ENCODE data around the gene ANKS1B.
"Not testable (repeated sequence)": the region's sequence is repeated elsewhere in the genome, so short reads cannot be mapped to it uniquely, and the experiment has no call there.

The ANKS1B gene

DNA sequence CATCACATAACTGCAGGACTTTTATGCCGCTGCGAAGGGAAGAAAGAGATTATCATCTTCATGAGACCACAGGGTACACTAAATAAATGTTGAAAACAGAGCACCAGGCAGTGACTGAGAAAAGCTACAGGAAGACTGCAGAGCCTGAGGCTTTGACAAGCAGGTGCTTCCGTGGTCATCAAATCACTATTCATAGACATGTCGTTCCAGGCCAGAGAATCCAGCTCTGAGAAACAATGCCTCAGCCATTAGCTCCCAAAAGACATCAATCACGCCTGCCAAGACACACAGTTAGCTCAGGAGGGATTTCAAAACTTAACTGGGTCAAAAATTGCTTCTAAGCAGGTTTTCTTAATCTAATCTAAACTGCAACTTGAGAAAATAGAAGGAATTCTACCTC, 384.3 kb downstream of the ANKS1B start:
- FAIRE-seq (no peak), DNase-seq (ENCODE audit: low spot score) (no peak)

DNA sequence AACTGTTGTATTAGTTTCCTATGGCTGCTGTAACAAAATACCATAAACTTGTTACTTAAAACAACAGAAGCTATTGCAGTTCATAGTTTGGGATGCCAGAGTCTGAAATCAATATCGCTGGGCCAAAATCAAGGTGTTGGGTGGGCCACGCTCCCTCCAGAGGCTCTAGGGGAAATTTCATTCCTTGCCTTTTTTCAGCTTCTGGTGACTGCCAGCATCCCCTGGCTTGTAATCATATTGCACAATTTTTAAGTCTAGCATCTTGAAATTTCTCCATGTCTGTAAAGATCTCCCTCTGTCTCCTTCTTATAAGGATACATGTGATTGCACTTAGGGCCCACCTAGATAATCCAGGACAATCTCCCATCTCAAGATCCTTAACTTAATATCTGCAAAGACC, 386.0 kb downstream of the ANKS1B start:
- DNase-seq (ENCODE audit: low spot score) (no peak), FAIRE-seq (no peak)

DNA sequence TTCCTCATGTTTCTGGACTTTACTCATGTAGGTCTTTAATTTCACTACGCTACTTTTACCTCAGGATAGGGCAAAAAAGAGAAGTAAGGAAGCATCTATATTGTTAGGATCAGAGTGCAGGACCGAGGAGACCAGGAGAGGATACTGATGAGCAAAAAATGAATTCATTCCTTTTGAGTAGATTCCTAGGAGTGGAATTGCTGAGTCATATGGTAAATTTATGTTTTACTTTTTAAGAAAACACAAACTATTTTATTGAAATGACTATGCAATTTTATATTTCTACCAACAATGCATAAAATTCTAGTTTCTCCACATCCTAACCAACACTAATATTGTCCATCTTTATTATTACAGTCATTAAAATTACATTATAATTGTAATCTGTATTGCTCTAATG, 388.0 kb downstream of the ANKS1B start:
- DNase-seq (ENCODE audit: low spot score) (no peak), FAIRE-seq (no peak)

DNA sequence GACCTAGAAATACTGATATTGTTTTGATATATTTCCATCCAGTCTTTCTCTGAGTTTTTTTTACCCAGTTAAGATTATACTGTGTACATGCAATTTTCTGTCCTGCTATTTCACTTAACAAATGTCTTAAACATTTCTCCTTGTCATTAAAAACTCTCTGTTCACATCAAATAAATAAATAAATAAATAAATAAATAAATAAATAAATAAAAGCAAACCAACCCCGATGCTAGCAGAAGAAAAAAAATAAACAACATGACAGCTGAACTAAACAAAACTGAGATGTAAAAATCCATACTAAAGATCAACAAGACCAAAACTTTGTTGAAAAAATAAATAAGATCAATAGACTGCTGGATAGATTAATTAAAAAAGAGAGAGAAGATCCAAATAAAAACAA, 407.6 kb downstream of the ANKS1B start:
- not testable (repeated sequence) for DNase-seq (ENCODE audit: low spot score); FAIRE-seq

DNA sequence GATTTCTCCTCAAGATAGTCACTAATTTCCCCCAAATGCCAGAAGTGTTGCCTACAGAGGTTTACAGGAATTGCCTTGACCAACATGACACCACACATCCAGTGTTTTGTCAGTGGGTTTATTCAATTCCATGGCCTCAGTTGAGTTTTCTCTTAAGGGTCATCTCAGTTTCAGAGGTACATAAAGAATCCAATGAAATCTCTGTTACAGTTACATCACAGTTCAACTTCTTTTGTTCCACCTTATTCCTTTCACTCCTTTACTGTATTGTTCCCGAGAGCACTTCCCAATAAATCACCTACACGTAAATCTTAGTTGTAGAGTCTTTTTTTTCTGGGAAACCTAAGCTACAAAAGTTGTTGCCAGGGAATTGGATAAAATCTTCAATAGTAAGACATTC, 410.8 kb downstream of the ANKS1B start:
- no peak for DNase-seq (ENCODE audit: low spot score)
- FAIRE-seq = no peak

DNA sequence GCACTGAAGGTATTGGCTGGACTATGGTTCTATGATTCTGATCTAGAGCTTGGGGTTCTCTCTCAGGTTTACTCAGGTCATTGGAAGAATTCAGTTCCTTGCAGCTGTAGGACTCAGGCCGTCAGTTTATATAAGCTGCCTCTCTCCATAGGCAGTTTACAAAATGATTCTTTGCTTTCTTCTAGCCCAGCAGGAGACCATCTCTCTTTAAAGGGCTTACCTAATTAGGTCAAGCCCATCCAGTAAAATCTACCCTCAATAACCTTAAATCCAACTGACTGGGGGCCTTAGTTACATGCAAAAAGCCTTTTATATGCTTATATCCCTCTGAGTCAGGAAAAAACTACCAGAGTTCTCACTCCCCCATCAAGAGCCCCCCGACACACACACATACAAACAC, 417.7 kb downstream of the ANKS1B start:
- FAIRE-seq = no peak
- no peak for DNase-seq (ENCODE audit: low spot score)

DNA sequence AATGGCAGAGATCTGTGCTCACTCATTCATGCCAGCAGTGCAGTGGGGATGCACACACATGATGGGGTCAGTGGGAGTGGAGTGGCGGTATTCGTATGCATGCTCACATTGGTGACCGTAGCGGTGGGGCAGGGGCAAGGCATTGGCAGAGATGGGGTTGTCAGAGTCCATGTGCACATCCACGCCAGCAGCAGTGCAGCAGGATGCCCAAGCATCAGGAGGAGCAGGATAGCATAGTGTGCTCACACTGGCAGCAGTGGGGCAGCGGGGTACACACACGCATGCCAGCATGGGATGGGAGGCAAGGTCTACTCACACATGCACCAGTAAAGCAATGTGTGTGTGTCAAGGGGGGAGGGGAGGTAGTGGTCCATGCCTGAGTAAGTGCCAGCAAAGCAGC, 426.6 kb downstream of the ANKS1B start:
- no peak for FAIRE-seq
- no peak for DNase-seq (ENCODE audit: low spot score)

DNA sequence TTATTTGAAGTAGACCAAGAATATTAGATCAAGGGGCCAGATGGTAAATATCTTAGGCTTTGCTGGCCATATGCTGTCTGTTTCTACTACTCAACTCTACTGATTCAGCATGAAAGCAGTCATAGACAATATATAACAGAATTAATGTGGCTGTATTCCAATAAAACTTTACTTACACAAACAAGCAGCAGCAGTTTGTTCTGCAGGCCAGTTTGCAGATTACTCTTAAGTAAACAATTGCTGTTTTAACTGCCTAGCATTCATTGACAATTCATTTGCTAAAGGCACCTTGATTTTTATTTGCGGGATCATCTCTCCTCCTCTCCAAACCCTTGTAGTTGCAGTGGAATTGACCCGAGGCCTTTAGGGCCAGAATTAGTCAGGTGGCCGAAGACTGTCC, 431.3 kb downstream of the ANKS1B start:
- FAIRE-seq (no peak), DNase-seq (ENCODE audit: low spot score) (no peak)

DNA sequence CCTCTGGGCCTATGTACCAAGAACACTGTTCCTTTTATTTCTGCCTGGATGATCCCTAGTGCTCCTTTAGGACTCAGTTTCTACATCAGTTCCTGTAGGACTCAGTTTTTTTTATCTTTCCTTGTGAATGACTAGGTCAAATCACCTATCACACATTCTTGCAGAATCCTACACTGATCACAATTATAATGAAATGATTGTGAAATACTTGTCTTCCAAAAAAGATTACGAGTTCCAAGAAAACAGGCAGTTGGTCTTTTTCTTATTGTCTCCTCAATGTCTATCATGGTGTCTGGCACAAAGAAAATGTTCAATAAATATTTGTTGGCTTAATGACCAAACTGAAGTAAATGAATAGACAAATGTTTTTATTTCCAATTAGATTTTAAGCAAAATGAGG, 432.7 kb downstream of the ANKS1B start:
- FAIRE-seq (no peak), DNase-seq (ENCODE audit: low spot score) (no peak)

DNA sequence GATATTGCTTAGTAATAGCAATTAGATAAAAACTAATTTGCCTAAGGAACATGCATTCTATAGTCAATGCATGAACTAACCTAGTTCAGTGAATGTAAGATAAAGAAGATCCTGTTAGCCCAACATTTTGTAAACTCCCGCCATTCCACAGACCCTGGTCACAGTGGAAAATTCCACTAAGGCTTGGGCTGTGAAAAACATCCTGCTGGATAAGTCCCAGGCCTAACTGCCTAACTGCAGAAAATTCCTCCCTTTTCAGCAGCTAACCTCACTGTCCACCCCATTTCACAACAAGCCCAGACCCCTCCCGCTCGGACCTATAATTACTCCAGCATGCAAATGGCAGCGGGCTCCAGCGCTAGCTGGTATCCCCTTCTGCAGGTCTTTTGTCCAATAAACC, 435.1 kb downstream of the ANKS1B start:
- no peak for DNase-seq (ENCODE audit: low spot score)
- FAIRE-seq = no peak

DNA sequence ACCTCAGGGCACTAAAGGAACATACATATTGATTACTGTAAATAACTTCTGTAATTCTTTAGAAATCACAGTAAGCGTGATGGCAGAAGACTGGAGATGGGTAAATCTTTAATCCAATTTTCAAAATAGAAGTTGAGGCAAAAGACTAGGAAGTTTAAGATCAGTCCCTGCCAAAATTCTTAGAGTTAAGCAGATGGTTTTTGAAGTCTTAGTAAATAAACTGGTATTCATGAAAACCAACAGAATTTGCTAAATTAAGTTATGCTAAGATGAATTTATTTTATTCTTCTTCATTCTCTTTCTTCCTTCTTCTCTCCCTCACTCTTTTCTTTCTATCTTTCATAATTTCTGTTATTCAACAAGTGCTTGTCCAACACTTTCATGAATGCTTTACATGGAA, 435.5 kb downstream of the ANKS1B start:
- no peak for FAIRE-seq
- DNase-seq (ENCODE audit: low spot score) = no peak

DNA sequence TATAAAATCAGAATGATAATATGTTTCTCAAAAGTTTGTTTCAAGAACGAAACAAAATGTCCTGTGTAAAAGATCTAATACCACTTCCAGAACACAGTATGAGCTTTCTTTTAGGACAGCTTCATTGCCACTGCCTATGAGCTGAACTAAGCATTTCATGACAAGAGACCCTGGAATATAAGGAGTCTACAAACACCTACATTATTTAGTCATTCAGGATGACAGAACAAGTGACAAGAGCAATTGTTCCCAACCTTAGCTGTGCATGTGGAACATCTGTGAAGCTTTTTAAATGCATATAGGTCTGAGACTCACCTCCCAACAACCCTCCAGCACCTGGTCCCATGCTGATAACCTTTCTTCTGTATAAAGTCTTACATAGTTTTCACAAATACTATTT, 440.3 kb downstream of the ANKS1B start:
- FAIRE-seq = no peak
- no peak for DNase-seq (ENCODE audit: low spot score)

DNA sequence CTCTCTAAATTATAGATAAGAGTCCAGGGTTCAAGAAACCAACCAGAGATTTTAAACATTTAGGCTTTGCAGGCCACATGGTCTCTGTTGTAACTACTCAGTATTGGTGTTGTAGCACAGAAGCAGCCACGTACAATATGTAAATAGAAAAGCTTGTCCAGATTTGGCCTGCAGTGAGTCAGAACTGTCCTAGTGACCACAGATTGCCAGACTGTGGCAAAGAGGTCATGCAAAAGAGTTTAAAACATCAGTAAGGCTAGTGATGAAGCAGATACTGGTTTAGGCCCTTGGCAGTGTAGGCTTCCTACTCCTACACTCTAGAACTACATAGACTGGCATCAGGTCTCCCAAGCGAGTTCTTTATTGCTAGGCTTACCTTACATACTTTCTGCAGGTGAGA, 454.8 kb downstream of the ANKS1B start:
- no peak for FAIRE-seq
- no peak for DNase-seq (ENCODE audit: low spot score)

DNA sequence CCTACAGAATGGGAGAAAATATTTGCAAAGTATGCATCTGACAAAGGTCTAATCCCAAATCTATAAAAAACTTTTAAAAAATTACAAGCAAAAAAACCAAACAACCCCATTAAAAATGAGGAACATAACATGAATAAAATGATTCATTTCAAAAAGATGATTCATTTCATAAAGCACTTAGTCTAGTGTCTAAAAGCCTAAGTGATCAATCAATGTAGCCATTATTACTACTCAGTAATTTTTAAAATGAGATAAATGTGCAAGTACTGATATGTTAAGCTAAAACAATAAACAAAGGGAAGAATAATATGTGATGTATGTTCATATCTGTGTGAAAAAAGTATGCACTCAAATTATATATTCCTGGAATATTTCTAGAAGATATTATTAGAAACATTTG, 456.3 kb downstream of the ANKS1B start:
- no peak for FAIRE-seq
- DNase-seq (ENCODE audit: low spot score) = no peak

DNA sequence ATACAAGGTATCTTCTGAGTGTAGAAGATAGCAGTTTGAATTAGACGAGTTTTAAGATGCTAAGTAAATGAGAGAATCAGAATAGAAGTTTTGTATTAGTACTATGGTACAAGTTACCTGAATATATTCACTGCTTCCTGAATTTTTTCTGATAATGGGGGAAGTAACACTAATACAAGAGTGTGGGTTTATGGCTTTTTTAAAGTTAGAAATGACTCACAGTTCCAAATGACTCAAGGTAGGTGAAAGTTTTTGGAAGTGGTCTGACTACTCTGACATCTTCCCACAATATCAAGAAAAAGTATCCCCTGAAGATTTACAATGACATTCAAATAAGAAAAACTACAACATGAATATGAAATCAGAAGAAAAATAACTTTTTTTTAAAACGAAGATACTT, 460.9 kb downstream of the ANKS1B start:
- DNase-seq (ENCODE audit: low spot score) (no peak), FAIRE-seq (no peak)

DNA sequence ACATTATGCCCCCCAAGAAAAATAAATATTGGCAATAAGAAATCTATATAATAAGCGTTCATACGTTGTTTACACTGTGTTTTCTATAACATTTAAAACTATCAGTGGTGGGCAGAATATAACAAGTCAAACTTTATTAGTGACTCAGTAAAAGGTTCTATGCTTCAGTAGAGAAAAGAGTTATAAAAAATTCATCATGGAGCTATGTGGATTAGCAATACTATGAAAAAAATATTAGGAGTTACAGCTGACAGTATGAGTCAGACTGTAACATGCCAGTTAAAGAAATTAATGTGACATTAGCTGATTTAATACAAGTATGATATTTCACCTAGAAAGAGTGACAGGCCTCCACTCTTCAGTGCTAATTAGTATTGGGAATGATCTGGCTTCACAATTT, 462.3 kb downstream of the ANKS1B start:
- FAIRE-seq = no peak
- no peak for DNase-seq (ENCODE audit: low spot score)

DNA sequence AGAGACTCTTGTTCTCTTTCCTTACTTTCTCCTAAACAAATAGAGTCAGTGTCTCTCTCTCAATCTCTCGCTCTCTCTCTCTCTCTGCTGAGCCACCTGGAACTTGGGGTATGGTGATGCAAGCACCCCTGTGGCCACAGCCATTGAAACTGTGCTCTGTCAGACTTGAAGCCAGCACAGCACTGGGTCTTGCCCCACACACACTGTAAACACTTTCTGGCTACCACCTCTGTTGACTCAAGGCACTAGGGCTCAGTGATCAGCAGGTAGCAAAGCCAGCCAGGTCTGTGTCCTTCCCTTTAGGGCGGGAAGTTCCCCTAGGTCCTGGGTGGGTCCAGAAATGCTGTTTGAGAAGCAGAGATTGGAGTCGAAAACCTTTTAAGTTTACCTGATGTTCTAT, 463.1 kb downstream of the ANKS1B start:
- FAIRE-seq (no peak), DNase-seq (ENCODE audit: low spot score) (no peak)

DNA sequence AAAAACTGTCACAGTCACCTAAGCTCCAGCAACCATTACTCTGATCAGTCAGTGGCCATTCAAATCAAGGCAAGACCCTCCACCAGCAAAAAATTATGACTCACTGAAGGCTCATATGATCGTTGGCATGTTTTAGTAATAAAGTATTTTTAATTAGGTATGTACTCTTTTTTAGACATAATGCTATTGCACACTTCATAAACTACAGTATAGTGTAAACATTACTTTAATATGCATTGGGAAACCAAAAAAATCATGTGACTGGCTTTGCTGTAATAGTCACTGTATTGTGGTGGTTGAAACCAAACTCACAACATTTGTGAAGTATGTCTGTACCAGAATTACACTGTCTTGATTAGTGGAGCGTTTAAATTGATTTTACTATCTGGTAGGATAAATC, 471.7 kb downstream of the ANKS1B start:
- no peak for DNase-seq (ENCODE audit: low spot score)

DNA sequence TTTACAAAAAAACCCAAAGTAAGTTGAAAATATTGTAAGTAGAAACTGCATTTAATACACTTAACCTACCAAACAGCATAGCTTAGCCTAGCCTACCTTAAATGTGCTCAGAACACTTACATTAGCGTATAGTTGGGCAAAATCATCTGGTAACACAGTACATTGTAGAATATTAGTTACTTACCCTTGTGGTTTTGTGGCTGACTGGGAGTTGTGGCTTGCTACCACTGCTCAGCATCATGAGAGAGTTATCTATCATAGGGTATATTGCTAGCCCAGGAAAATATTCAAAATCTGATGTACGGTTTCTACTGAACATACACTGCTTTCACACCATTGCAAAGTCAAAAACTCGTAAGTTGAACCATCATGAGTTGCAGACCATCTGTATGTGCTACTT, 478.9 kb downstream of the ANKS1B start:
- FAIRE-seq = no peak
- DNase-seq (ENCODE audit: low spot score) = no peak

More for the DNA sequence above, 471.7 kb downstream of the ANKS1B start:
- no peak for FAIRE-seq

DNA sequence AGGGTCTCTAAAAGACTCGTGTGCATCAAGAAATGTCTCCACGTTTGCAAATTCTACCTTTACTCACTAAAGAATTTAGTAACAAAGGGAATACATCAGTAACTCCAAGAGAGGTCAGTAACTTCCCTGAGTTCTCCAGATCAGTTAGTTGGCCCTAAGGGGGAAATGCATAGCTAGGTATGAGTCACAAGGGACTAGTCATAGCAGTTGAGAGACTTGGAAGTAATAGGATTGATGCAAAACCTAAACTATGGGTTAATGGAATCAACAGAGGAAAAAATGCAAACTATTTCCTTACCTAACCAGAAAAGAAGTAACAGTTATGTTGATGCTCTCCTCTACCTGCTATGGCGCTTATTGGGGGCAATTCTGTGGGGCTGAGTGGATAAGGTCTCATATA, 486.0 kb downstream of the ANKS1B start:
- DNase-seq (ENCODE audit: low spot score) (peak; percentile 35), FAIRE-seq (no peak)

DNA sequence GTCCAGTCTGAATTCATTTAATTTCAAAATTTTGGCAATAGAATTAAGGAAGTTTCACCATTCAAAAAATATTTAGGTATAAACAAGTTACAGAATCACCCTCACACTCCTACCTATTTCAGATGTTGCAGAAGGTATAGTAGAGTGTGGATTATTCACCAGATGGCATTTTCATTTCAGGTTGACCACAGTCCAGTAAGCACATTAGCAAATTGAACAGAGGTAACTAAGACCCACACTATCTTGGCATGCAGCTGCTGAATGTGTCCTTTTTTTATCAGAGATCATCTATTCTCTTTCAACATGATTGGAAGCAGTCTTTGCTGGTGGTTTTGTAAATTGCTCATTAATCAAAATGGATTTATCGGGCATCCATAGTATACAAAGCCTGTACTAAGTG, 488.9 kb downstream of the ANKS1B start:
- DNase-seq (ENCODE audit: low spot score) = no peak
- FAIRE-seq = no peak

DNA sequence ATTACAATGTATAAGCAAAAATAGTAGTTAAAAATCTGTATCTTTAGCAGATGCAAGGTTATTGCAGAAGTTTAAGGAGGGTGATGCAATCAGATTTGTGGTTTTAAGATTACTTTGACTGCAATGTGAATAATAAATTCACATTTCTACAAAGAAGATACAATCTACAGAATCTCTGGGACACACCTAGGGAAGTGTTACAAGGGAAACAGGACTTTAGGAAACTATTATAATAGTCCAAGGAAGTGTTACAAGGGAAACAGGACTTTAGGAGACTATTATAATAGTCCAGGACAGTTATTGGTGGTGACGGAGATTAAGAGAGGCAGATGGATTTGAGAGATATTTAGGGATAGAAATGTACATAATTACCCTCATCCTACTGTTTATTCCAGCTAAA, 491.5 kb downstream of the ANKS1B start:
- no peak for FAIRE-seq

DNA sequence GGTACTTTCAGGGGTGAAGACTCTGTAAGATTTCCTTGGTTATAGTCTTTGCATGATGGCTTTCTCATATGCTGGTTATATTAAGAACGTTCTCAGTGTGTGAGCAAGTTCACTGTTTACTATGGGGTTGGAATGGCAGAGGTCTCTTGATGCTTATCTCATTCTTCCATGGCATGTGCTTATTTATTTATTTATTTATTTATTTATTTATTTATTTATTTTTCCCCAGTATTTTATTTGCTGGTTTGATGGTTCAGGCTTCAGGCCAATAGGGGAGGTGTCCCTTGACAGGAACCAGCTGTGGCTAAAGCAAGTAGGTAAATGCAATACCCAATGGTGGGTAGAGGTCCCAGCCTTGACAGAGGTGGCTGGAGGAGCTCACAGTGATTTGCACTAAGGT, 498.5 kb downstream of the ANKS1B start:
- DNase-seq (ENCODE audit: low spot score) (no peak), FAIRE-seq (no peak)

More for the DNA sequence above, 491.5 kb downstream of the ANKS1B start:
- no peak for DNase-seq (ENCODE audit: low spot score)

DNA sequence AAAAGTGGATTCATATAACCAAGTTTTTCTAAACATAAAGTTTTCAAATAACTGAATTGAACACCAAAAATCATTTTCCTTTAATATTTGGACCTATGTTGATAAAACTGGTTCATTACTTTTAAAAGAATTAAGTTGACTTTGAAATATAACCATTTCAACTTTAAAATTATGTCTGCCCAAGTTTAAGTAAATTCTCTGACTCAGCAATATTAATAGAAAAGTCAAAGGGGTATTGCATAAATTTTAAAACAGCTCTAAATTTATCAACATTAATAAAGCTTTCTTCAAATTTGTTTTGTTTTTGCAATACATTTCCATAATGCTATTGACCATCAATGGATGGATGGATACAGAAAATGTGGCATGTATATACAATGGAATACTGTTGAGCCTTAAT, 505.6 kb downstream of the ANKS1B start:
- FAIRE-seq = no peak
- DNase-seq (ENCODE audit: low spot score) = no peak

DNA sequence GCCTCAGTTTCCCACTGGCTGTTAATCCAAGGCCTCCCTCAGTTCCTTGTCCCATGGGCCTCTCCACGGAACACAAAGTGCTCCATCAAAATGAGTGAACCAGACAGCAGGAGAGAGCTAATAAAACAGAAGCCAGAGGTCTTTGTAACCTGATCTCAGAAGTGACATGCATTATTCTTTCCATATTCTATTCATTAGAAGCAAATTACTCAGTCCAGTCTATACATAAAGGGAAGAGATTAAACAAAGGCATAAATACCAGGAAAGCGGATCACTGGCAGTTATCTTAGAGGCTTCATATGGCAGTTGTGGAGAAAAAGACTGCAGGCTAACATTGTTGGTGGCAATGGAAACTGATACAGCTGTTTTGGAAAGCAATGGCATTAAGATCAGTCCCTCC, 507.8 kb downstream of the ANKS1B start:
- no peak for DNase-seq (ENCODE audit: low spot score)
- no peak for FAIRE-seq

Measured in urothelium cell line (cell line).